LNCAP (cell line): ENCODE data around the gene FHL2.

Experiments
- CTCF ChIP-seq: fragments of 450-650 bp; IDR thresholded peaks from 2 replicates; pipeline ENCODE4 v1.5.1; 2017; ENCODE audit warnings: mild to moderate bottlenecking

Gene FHL2

GRCh38 chr2:105380432-105381100, 18.3 kb downstream of the FHL2 start:
- TF ChIP-seq CTCF: no peak

- TF ChIP-seq CTCF: no peak
Measured at GRCh38 chr2:105379741-105380186, 19.1 kb downstream of the FHL2 start.

GRCh38 chr2:105378921-105379383, 19.9 kb downstream of the FHL2 start:
- TF ChIP-seq CTCF: no peak

GRCh38 chr2:105378276-105378840, 20.5 kb downstream of the FHL2 start:
- TF ChIP-seq CTCF: no peak

GRCh38 chr2:105377871-105378270, 21.0 kb downstream of the FHL2 start:
- peak; percentile 13; the same call in 1 of the 2 replicates for TF ChIP-seq CTCF

GRCh38 chr2:105376789-105377240, 22.0 kb downstream of the FHL2 start:
- TF ChIP-seq CTCF: no peak

GRCh38 chr2:105376010-105376409, 22.8 kb downstream of the FHL2 start:
- TF ChIP-seq CTCF: no peak
